ENCODE results near the gene ARHGEF16.

- no peak for TF ChIP-seq CTCF (IDR thresholded peaks at IDR 0.05)
- TF ChIP-seq POLR2A (IDR thresholded peaks at IDR 0.05): no peak
- TF ChIP-seq POLR2AphosphoS5 (IDR thresholded peaks at IDR 0.05): no peak
- no peak for TF ChIP-seq EP300 (IDR thresholded peaks at IDR 0.05)
Measured at GRCh38 chr1:3519301-3519885, 64.9 kb downstream of the ARHGEF16 start.
